HL-60 (cell line): ENCODE results near the gene MOB3C.
A peak's percentile ranks its signal among the peaks of the same experiment; 100 is the strongest.

ENCODE experiments used
- DNase-seq, 2 experiments: peaks; one replicate each; pipeline ENCODE4 v3.0.0-alpha.2; 2010 to 2020; ENCODE audit warnings: low read depth in 1 of 2, low spot score in 1 of 2
- H3K27ac ChIP-seq: fragments of 250-450 bp; sonication (Bioruptor Pico); replicated peaks from 2 replicates; pipeline ENCODE4 v1.5.1; 2020; ENCODE audit warnings: mild to moderate bottlenecking, moderate library complexity
- H3K27me3 ChIP-seq: fragments of 250-450 bp; sonication (Bioruptor Pico); 2 replicates; pipeline ENCODE4 v1.5.1; 2021; ENCODE audit warnings: mild to moderate bottlenecking, moderate library complexity; ENCODE audit not compliant: insufficient read depth, poor library complexity, severe bottlenecking
- H3K4me3 ChIP-seq: replicated peaks from 2 replicates; pipeline ENCODE4 v1.5.1; 2011; ENCODE audit warnings: mild to moderate bottlenecking, control low read depth, low read length; ENCODE audit not compliant: insufficient read depth
- CTCF ChIP-seq: IDR thresholded peaks from one replicate; pipeline ENCODE4 v1.5.1; 2011; ENCODE audit warnings: low read length, control low read depth, inconsistent platforms; ENCODE audit not compliant: insufficient read depth
- GABPA ChIP-seq: IDR thresholded peaks from 2 replicates; pipeline ENCODE4 v1.6.1; 2012; ENCODE audit warnings: low read depth
- POLR2AphosphoS5 ChIP-seq: IDR thresholded peaks from 2 replicates; pipeline ENCODE4 v1.6.1; 2012; ENCODE audit warnings: low read depth
- REST ChIP-seq: IDR thresholded peaks from 2 replicates; pipeline ENCODE4 v1.6.1; 2012; ENCODE audit warnings: low read depth; ENCODE audit not compliant: insufficient replicate concordance
- SPI1 ChIP-seq: IDR thresholded peaks from 2 replicates; pipeline ENCODE4 v1.6.1; 2012; ENCODE audit warnings: low read depth, mild to moderate bottlenecking, borderline replicate concordance

The MOB3C gene

GRCh38 chr1:46642115-46642680, 25.6 kb upstream of the MOB3C start:
- DNase-seq: no peak
- no peaks in the 10 kb centered on the region for H3K27me3 ChIP-seq
- H3K27ac ChIP-seq: no peak overlapping the region
- H3K4me3 ChIP-seq: no peak overlapping the region
- TF ChIP-seq SPI1 (0 out of 2 replicates have a peak, but pooled peaks have one; percentile 7), GABPA (no peak)

GRCh38 chr1:46639547-46639946, 22.9 kb upstream of the MOB3C start:
- TF ChIP-seq SPI1 (no peak), POLR2AphosphoS5 (no peak)
- no peak overlapping the region for H3K4me3 ChIP-seq
- no peaks in the 10 kb centered on the region for H3K27me3 ChIP-seq
- no peak overlapping the region for H3K27ac ChIP-seq
- no peak for DNase-seq

- TF ChIP-seq REST: no peak
- no peak for TF ChIP-seq CTCF
- TF ChIP-seq POLR2AphosphoS5: no peak
- TF ChIP-seq SPI1: no peak
- no peak for TF ChIP-seq GABPA
- H3K4me3 ChIP-seq: no peak overlapping the region
- DNase-seq: no peak
These were observed 22.3 kb upstream of the MOB3C start for GRCh38 chr1:46638921-46639320.

DNA sequence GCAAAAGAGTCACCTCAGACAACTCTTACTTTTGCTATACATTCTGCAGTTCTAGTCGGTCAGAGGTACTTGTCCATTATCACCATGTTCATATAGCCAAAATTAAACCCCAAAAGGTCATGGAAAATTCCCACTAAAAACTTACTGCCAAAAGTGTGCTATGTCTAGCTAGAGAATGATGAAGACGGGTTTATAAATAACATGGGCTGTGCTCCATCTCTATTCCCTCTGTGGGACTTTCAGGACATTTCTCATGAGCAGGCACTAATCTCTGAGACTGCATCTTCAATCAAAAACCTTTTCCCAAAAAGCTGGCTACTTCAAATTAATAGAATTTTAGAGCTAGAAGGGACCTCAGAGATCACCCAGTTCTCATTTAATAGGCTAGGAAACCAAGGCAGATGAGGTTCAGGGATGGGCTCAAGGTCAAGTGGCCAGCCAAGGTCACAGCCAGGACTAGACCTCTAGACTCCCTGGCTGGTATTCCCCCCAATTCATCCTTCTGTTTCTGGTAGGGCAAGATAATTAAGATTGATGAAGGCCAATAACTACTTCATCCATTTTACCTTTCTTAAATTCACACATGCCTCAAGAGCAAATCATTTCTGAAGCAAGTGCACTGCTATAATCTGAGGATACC, 21.0 kb upstream of the MOB3C start:
- TF ChIP-seq REST: no peak
- TF ChIP-seq SPI1: no peak
- TF ChIP-seq GABPA: no peak
- TF ChIP-seq POLR2AphosphoS5: no peak
- no peak for TF ChIP-seq CTCF
- DNase-seq: no peak
- no peaks in the 10 kb centered on the region for H3K27me3 ChIP-seq
- no peak overlapping the region for H3K27ac ChIP-seq
- no peak overlapping the region for H3K4me3 ChIP-seq

More at GRCh38 chr1:46638921-46639320, 22.3 kb upstream of the MOB3C start:
- Histone ChIP-seq H3K27ac (no peak overlapping the region), H3K27me3 (no peaks in the 10 kb centered on the region)

GRCh38 chr1:46635205-46635604, 18.6 kb upstream of the MOB3C start:
- Histone ChIP-seq H3K27ac (no peak overlapping the region), H3K4me3 (no peak overlapping the region), H3K27me3 (no peaks in the 10 kb centered on the region)
- TF ChIP-seq GABPA (no peak), SPI1 (no peak), POLR2AphosphoS5 (no peak), CTCF (no peak), REST (no peak)
- DNase-seq: no peak
